Measurements from ENCODE around the gene CMIP.

DNA sequence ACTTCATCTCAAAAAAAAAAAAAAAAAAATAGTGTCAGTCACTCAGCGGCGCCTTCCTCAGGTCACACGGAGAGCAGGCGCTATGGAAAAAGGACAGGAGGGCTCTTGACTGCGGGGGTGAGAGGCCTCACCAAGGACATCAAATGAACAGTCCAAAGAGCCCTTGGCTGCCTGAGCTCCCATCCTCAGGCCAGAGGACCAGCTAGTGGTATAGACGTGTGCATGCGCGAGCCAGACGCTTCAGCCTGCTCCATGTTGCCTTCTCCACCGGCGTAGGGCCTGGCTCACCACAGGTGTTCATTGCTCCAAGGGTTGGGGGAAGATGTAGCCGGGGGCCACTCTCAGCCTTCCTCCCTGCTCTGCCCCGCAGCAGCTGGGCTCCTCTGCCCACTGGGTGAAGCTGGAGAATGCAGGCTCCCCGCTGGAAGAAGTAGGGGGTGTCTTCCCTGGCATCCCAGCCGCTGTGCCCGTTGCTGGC, 268.7 kb downstream of the CMIP start:
- no peak for TF ChIP-seq EP300 (conservative IDR thresholded peaks at IDR 0.05; ENCODE audit: poor library complexity, severe bottlenecking)
- TF ChIP-seq, protein P1, sequence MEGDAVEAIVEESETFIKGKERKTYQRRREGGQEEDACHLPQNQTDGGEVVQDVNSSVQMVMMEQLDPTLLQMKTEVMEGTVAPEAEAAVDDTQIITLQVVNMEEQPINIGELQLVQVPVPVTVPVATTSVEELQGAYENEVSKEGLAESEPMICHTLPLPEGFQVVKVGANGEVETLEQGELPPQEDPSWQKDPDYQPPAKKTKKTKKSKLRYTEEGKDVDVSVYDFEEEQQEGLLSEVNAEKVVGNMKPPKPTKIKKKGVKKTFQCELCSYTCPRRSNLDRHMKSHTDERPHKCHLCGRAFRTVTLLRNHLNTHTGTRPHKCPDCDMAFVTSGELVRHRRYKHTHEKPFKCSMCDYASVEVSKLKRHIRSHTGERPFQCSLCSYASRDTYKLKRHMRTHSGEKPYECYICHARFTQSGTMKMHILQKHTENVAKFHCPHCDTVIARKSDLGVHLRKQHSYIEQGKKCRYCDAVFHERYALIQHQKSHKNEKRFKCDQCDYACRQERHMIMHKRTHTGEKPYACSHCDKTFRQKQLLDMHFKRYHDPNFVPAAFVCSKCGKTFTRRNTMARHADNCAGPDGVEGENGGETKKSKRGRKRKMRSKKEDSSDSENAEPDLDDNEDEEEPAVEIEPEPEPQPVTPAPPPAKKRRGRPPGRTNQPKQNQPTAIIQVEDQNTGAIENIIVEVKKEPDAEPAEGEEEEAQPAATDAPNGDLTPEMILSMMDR (IDR thresholded peaks at IDR 0.05; ENCODE audit: poor library complexity, severe bottlenecking) = no peak
- no peak for TF ChIP-seq EZH2 (IDR thresholded peaks at IDR 0.05; ENCODE audit: borderline replicate concordance, insufficient read depth, low read length, poor library complexity, severe bottlenecking)
- no peak for TF ChIP-seq POLR2AphosphoS5 (IDR thresholded peaks at IDR 0.05)
- TF ChIP-seq REST (IDR thresholded peaks at IDR 0.05; ENCODE audit: borderline replicate concordance) = no peak
- no peak for TF ChIP-seq SMC3 (conservative IDR thresholded peaks at IDR 0.05; ENCODE audit: poor library complexity)
